ENCODE results near the gene ABLIM2.

The ABLIM2 gene

DNA sequence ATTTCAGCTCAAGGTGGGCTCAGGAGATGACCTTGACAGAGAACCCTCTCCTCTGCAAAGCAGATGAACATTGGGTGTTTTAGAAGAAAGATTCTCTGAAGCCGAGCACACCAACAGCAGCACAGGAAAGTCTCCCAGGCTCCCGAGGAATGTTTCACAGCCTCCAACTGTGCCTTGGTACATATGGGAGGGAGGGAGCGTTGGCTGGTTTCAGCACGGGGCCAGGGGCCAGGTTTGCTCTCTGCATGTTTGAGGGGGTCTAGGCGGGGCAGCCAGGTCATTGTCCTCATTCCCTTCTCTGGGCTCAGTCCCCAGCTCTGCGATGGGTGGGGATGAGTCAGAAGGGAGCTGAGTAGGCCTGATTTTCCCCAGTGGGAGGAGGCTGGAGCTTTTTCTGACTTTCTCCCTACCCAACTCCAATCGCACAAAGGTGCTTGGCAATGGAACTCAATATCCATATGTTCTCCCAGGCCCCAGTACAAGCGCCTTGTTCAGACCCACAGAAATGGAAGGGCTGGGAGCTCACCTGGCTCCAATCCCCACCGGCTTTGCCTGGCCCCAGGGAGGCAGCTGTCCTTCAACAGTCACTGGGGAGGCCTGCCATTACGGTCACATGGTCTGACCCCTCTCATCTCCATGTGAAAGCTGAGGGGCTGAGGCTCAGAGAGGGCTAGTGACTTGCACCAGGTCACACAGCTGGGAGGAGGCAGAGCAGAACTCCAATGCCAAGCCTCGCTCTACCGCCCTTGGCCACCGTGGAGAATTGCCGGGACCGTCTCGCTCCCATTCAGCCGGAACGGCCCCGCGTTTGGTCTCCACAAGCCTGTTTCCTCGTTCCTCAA lies 110.6 kb downstream of the ABLIM2 start:
- DNase-seq (ENCODE audit: low read depth in 2 of 2): no peak

DNA sequence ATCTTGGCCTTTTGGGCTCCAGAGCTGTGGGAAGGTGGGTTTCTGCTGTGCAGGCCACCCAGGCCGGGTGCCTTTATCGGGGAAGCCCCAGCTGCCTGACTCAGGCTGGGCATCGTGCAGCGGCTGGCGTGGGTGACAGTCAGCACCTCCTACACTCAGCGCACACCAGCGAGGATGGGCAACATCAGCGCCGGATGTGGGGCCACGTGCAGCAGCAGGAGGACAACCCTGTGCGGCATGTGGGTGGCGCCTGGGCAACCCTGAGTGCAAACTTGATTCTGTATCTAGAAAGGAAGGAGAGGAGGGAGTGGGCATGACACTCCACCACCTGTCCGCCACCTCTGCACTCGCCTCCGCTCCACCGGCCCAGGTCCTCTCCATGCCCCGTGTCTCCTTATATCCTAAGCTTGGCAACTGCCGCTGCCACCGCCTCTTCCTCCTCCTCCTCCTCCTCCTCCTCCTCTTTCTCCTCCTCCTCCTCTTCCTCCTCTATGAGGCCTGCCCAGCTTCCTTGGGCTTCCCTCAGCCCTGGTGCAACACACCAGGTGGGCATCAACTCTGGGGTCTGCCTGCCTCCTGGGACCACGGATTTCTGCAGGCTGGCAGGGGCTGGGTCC lies 111.6 kb downstream of the ABLIM2 start:
- DNase-seq (ENCODE audit: low read depth in 2 of 2): peak in 1 of 2 donors; percentile 11

DNA sequence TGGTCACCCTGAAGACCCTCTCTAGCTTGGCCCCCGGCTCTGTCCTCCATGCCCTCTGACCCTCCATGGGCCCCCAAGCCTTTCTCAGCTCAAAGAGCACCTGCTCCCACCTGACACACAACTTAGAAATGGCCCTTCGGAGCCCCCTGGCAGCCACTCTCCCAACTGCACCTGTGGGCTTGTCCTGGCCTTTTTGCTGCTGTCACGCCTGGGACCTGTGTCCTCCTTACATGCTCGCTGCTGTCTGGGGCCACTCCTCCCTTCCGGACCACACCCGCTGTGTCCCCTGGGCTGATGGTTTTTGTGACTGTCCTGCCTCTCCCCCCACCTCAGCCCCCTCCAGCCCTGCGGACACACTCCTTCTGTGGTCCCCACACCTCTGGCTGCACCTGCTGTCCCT lies 112.7 kb downstream of the ABLIM2 start:
- no peak for DNase-seq (ENCODE audit: low read depth in 2 of 2)

DNA sequence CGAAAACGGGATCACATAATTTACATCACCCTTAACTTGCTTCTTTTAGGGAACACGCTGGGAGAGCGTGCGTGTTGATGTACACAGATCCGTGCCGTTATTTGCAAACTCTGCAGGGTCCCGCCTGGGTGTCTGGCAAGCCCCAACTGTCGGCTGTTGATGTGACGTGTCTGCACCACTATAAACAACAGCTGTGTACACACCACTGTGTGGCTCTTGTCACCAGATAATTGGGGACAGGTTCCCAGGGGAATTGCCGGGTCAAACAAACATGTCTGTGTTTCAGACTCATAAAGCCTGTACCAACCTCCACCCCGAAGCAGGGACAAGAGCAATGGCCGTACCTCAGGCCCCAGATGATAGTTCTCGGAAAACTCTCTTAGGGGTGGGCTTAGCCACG lies 113.9 kb downstream of the ABLIM2 start:
- no peak for DNase-seq (ENCODE audit: low read depth in 2 of 2)

DNA sequence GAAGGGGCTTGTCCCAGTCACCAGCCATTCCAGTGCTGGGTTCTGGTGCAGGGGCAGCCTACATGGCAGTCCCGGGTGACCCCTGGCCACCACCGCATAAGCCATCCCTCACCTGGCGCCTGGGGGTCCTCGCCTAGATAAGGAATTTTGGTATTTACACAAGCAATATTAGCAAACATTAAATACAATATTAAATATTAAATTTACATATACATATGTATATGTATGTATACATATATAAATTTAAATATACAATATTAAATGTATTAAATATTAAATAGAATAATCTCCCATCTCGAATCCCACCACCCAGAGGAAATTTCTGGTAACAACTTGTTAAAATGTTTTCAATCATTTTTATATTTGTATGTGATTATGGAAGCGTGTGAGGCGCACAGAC lies 114.4 kb downstream of the ABLIM2 start:
- DNase-seq (ENCODE audit: low read depth in 2 of 2): no peak

DNA sequence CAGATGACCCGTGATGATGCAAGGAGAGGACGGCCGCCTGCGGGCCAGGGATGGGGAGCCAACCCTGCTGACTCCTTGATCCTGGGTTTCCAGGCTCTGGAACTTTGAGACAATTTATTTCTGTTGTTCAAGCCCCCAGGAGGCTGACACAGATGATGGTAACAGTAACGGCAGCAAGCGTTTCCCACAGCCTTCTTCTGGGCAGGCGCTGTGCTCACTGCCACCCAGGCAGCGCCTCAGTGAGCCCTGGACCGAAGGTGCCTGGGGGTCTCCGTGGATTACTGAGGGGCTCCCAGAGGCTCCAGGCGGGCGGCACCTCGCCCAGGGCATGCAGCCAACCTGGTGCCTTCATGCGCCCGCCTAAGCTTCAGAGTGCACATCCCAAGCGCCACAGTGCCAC lies 115.0 kb downstream of the ABLIM2 start:
- DNase-seq (ENCODE audit: low read depth in 2 of 2): no peak

DNA sequence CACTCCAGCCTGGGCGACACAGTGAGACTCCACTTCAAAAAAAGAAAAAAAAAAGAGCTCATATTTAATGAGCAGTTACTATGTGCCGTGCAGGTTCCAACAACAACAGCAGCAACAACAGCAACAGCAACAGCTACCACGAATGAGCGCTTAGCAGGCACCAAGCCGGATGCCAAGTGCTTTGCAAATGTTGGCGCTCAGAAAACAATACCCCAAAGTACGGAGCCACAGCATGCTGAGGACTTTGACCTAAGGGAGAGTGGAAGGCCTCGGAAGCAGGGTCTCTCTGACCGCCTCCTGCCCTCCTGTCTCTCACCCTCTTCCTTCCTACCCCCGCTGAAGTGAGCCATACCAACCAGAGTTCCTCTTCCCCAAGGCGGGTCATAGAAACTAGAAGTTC lies 116.7 kb downstream of the ABLIM2 start:
- no peak for DNase-seq (ENCODE audit: low read depth in 2 of 2)

DNA sequence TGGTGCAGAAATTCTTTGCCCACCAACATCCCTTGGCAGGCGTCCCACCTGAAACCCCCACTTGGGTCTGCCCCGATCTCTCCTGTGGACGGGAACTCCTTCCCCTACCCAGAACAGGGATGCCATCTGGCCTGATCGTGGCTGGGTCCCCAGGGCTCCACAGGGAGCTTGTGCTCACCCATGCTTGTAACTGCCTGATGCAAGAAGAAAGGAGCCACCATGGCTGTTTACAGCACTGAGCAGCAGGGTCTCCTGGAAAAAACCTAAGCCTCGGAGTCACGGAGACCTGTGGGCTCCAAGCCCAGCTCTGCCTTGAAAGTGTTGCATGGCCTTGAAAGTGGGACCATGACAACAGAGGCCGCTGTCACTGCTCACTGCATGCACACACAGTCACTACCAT lies 117.4 kb downstream of the ABLIM2 start:
- no peak for DNase-seq (ENCODE audit: low read depth in 2 of 2)

DNA sequence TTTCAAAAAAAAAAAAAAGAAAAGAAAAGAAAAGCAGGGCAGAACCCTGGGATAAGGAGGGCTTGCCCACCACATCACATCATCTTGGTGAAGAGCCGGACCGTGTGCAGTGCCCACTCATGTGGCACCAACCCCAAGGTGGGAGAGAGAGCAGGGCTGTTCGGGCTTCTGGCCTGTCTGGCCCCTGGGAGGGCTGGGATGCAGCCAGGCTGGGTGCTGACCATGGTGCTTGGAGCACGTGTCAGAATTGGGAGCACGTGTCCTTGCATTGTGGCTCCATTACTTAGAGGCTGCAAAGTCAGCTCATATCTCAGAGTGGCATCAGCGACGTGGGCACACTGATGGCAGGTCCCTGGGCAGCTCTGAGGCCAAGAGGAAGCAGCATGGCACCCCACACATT lies 118.0 kb downstream of the ABLIM2 start:
- no peak for DNase-seq (ENCODE audit: low read depth in 2 of 2)

DNA sequence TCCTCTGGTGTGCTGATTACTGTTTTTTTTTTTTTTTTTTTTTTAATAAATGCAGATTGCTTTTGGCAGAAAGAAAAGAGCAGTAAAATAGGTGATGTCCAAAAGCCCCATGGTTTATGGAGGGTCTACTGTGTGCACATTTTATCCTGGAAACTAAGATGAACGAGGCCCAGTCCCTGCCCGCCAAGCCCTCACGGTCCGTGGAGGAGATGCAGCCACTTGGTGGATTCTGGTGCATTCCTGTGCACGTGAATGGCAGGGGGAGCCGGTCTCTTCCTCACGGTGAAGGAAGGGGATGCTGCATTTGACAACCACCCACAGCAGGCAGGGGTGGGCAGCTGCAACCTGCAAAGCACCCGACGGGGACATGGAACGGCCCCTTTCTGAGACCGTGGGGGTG lies 118.8 kb downstream of the ABLIM2 start:
- DNase-seq (ENCODE audit: low read depth in 2 of 2): no peak

DNA sequence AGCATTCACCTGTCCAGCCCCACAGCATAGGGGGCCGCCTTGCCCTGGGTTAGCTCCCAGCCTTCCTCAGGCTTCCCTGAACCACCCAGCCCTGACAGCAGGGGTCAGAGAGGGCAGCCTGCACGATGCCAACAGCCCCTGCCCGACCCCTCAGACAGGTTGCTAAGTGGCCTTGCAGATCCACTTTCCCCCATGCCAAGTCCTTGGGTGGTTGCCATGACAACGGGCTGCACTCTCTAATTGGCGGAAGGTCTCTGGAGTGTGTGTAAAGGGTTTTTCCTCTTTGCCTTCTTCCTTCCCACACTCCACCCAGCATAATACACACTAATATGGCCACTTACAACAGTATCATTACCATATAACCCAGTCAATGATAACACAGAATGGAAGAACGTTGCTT lies 119.3 kb downstream of the ABLIM2 start:
- no peak for DNase-seq (ENCODE audit: low read depth in 2 of 2)

DNA sequence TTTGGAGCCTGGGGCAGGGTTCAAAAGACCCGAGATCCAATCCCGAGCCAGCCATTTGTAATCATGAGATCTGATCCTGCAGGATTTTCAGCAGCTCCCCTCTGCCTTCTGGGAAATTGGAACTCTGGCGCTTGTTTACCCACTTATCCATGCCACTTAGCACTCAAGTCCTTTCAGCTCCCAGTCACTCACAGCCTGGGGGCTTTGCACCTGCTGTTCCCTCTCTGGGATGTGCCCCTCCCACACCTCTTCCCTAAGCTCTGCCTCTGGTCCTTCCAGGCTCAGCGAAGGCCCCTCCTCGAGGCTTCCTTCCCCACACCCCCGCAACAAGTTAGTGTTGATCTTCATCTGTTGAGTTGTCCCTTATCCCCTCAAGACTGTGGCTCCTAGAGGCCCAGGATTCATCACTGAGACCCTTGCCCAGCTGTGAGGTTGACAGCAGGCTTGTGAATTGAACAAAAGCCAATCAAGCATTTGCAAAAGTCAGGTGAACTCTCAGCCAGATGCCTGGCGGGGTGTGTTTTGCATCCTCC lies 119.8 kb downstream of the ABLIM2 start:
- DNase-seq (ENCODE audit: low read depth in 2 of 2): no peak

DNA sequence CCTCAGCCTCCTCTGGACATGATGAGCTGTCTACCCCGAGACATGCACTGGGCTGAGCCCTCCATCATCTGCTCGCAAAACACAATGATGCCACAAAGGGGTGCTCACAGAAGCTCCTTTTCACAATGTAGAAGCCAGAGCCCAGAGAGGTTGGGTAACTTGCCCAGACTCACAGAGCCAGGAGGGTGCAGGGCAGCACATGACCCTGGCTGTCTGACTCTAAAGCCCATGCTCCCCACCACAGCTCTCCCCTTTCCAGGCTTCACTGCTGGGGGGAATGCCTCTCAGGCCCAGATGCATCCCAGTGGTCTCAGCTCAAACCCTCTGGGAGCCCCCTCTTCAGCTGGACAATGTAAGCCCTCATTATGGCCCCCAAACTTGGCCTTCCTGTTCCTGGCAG lies 120.5 kb downstream of the ABLIM2 start:
- DNase-seq (ENCODE audit: low read depth in 2 of 2): no peak

DNA sequence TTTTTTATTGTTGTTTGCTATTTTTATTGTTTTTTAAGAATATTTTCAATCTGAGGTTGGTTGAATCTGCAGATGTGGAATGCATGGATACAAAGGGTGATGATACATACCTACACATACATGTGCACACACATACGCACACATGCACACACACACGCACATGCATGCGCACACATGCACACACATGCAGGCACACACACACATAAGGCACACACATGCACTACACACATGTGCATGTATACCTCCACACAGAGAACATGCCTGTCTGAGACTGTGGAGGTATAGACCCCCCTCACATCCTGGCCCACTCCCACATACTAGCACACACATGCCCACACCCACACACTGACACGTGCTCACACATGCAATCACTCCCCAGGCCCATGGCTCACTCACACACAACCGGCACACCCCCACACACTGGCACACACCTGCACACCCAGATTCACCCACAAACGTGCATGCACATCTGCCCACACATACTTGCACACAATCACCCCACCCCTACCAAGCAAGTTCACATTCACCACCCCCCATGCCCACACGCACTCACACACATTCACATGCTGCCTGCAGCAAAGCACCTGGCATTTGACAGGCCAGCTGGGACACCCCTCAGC lies 121.4 kb downstream of the ABLIM2 start:
- no peak for DNase-seq (ENCODE audit: low read depth in 2 of 2)

DNA sequence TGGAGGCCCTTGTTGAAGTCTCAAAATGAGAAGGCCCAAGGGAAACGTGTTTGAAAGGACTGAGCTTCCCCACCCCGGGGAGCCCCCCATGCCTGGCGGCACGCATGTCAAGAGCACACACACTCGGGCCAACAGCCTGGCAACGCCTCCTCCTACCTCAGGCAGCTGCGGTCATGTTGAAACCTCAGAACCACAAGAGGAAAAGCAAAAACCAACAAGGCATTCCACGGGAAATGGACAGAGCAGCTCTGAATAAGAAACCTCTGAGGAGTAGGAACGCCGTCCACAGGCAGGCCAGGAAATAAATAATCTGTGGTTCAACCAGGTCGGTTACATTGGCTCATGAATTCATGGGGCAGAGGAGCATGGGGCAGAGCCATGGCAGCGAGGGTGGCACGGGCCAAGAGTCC lies 123.2 kb downstream of the ABLIM2 start:
- DNase-seq (ENCODE audit: low read depth in 2 of 2): no peak

DNA sequence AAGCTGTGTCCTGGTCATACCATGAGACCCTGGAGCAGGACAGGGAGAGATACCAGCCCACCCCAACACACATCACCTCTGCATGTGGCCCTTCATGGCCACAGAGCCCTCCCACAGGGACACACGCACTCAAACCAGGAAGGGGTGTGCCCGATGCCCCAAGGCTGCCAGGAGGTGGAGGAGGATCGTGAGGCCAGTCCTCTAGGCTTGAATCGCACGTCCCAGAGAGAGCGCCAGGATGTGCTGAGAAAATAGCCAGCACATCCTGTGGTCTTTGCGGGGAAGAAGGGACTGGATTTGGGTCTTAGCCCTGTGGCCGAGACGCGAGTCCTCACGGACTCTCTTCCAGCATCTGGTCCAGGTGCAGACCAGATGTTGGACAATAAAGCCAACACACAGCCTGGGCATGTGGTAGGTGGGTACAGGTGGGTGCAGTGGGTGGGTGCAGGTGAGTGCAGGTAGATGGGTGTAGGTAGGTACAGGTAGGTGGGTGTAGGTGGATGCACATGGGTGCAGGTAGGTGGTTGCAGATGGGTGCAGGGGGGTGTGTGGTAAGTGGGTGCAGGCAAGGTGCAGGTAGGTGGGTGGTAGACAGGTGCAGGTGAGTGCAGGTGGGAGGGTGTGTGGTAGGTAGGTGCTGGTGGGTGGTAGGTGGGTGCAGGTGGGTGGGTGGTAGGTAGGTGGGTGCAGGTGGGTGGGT lies 124.6 kb downstream of the ABLIM2 start:
- DNase-seq (ENCODE audit: low read depth in 2 of 2): no peak

DNA sequence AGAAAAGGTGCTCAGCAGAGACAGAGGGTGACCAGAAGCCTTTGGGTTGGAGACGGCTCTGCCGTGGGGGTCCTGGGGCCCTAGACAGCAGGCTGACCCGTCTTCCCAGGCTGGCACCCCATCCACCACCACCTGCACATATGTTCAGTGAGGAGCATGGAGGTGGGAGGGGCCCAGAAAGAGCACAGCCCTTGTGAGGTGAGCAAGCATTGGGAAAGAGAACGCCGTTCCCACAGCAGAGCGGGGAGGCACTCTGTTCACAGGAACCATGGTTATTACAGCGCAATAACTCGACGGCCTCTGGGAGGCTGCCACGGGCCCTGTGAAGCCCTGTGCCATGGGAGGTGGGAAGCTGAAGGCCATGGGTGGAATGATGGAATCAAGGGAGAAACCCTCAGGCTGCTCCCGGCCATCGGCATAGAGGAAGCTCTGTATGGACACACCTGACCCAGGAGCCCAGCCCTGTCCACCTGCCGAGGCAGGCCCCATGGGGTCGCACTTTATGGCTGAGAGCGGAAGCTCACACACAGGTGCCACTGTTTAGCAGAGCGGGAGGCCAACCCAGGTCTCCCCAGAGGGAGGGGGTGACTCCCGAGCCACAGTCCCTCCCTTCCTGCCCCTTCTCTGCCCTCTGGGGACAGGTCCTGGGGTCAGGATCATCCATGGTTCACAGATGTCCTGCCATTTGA lies 125.4 kb downstream of the ABLIM2 start:
- DNase-seq (ENCODE audit: low read depth in 2 of 2): no peak

DNA sequence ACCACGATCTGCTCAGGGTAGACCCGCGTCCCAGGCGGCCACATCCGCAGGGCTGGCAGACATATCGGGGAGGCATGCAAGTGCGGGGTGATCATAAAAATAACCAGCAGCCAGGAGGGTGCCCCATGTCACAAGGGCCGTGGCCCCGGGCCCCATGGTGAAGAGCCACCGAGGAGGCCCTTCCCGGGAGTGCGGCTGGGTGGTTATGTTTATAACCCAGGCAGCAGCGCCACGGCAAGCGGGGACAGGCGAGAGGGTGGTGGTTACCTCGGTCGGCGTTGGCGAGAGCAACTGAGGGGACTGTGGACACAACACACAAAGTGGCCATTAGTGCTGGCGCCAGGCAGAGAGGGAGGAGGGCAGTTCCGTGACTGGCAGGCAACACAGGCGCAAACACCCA lies 126.2 kb downstream of the ABLIM2 start:
- no peak for DNase-seq (ENCODE audit: low read depth in 2 of 2)

DNA sequence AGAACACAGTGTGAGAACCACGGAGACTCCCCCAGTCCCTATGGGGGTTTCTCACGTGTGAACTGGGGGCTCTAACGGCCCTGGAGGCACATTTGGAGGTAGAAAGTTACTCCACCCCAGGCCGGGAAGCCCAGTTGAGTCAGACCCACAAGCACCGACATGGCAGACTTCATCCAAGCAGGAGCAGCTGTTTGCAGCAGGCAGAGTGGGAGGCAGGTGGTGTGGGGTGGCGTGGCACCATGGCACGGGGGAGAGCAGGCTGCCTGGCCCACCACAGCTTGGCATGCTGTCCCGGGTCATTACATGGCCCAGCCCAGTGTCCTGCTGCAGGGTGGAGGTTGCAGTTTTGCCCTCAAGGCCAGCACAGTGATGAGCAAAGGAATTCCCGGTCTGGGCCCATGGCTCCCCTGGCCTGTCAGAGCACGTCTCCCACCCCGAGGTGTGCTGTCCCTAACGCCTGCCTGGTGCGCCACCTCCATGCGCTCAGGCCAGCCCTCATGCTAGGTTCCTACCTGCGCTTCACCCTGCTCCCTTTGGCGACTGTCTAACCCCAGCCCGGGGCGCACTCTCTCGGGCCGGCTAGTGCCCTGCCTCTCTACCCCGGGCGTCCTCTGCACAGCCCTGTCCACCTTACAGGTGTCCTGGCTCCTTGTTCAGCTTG lies 128.4 kb downstream of the ABLIM2 start:
- no peak for DNase-seq (ENCODE audit: low read depth in 2 of 2)

DNA sequence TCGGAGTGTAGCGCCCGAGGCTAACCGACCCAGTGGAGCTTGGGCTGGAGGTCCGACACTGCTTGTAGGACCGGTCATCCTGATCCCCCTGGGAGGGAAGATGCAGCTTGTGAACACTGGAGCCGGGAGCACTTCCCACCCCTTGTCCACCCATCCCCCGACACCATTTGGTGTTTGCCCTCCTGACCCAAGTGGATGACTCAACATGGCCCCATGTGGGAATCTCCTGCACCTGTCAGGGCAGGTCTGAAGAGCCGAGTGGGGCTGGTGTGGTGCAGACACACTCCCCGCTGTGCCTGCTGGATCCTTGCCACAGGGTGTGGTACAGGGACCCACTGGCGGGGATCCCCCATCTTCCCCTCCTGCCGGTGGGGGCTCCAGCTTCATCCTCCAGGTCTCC lies 128.9 kb downstream of the ABLIM2 start:
- no peak for DNase-seq (ENCODE audit: low read depth in 2 of 2)
